HCT116 (cell line): ENCODE results near the gene ARHGEF40. TPM values are rescaled to one million over a fixed set of nuclear protein-coding genes. Genes with fewer than 3 reads are reported as not detected.
A peak's percentile ranks its signal among the peaks of the same experiment; 100 is the strongest.

Experiments
- ATAC-seq: fragments of 200-7000 bp; cut with Tn5 transposase; 2 replicates; pipeline ENCODE4 v1.9.1; 2020; ENCODE audit warnings: mild to moderate bottlenecking, moderate library complexity
- BruUV-seq: library from RNA; stranded (reverse); fragments of 400-500 nt; replicated peaks from 2 replicates; lab custom pipeline; 2021; lab: Mats Ljungman, UMichigan
- CTCF ChIA-PET: fragments of 300-600 bp; sonication (Branson Sonifier 250); formaldehyde crosslinking; loops from one replicate; lab custom pipeline; 2021; ENCODE audit warnings: antibody characterized with exemption; lab: Charles Lee
- POLR2A ChIA-PET: fragments of 300-600, 350-600 bp; sonication (Branson Sonifier 250); formaldehyde crosslinking; loops from one replicate; lab custom pipeline; 2021; ENCODE audit warnings: antibody characterized with exemption; lab: Charles Lee
- RAD21 ChIA-PET, 2 experiments: fragments of 300-600 bp; sonication (Branson Sonifier 250); formaldehyde crosslinking; loops; one replicate each; lab custom pipeline; 2023; ENCODE audit warnings: low total read pairs in 2 of 2; ENCODE audit not compliant: uncharacterized antibody in 2 of 2, unreplicated experiment in 2 of 2, low non-redundant PET in 1 of 2; lab: Charles Lee
- DNase-seq: peaks from one replicate; pipeline ENCODE4 v3.0.0-alpha.2; 2010; ENCODE audit warnings: low read depth, low spot score
- H2AFZ ChIP-seq: fragments of 200-600 bp; shearing (Covaris generic), sonication (generic); 2 replicates; pipeline ENCODE4 v1.6.1; 2017; ENCODE audit warnings: low read depth, mixed run types, mixed read lengths, antibody characterized with exemption, low read length; ENCODE audit not compliant: poor library complexity, severe bottlenecking
- H3K27ac ChIP-seq: 2 replicates; pipeline ENCODE4 v1.5.1; 2012; ENCODE audit warnings: low read depth, low read length
- H3K27me3 ChIP-seq: fragments of 200-600 bp; sonication (generic); 2 replicates; pipeline ENCODE4 v1.6.1; 2016; ENCODE audit warnings: mixed run types, low read length, mixed read lengths; ENCODE audit not compliant: insufficient read depth
- H3K36me3 ChIP-seq, 2 experiments: fragments of 200-500 bp in 1 of 2; fragments of 200-600 bp in 1 of 2; sonication (Bioruptor generic) in 1 of 2; sonication (generic) in 1 of 2; 2 replicates each; pipeline versions ENCODE4 v1.5.1 to v1.6.1; 2014 to 2016; ENCODE audit warnings: low read length in 2 of 2, inconsistent platforms in 1 of 2, mixed read lengths in 1 of 2, mixed run types in 1 of 2; ENCODE audit not compliant: insufficient read depth in 2 of 2, control insufficient read depth in 1 of 2
- H3K4me1 ChIP-seq, 2 experiments: fragments of 200-600 bp in 1 of 2; sonication (generic) in 1 of 2; 2 replicates each; pipeline versions ENCODE4 v1.5.1 to v1.6.1; 2012 to 2017; ENCODE audit warnings: low read length in 2 of 2, inconsistent platforms in 1 of 2, mild to moderate bottlenecking in 1 of 2, mixed read lengths in 1 of 2, mixed run types in 1 of 2, moderate library complexity in 1 of 2; ENCODE audit not compliant: insufficient read depth in 2 of 2, control insufficient read depth in 1 of 2
- H3K4me2 ChIP-seq: fragments of 200-600 bp; sonication (generic); 2 replicates; pipeline ENCODE4 v1.6.1; 2017; ENCODE audit warnings: mixed run types, low read length, mixed read lengths
- H3K4me3 ChIP-seq, 2 experiments: fragments of 200-600 bp in 1 of 2; sonication (generic) in 1 of 2; replicated peaks in 1 of 2; 2 replicates each; pipeline ENCODE4 v1.5.1; 2011 to 2016; ENCODE audit warnings: low read length in 2 of 2, control low read depth in 1 of 2, low read depth in 1 of 2, mild to moderate bottlenecking in 1 of 2, mixed read lengths in 1 of 2, mixed run types in 1 of 2
- H3K79me2 ChIP-seq: fragments of 200-600 bp; sonication (generic); 2 replicates; pipeline ENCODE4 v1.6.1; 2017; ENCODE audit warnings: mild to moderate bottlenecking, mixed run types, low read length, moderate library complexity, mixed read lengths; ENCODE audit not compliant: insufficient read depth
- H3K9ac ChIP-seq: fragments of 200-600 bp; sonication (generic); 2 replicates; pipeline ENCODE4 v1.6.1; 2016; ENCODE audit warnings: low read length, mixed read lengths
- H3K9me2 ChIP-seq: fragments of 200-600 bp; sonication (generic), shearing (Covaris generic); 2 replicates; pipeline ENCODE4 v1.6.1; 2017; ENCODE audit warnings: mixed run types, mild to moderate bottlenecking, moderate library complexity; ENCODE audit not compliant: insufficient read depth
- H3K9me3 ChIP-seq, 2 experiments: fragments of 200-500 bp in 1 of 2; fragments of 200-600 bp in 1 of 2; sonication (Bioruptor generic) in 1 of 2; sonication (generic) in 1 of 2; 2 replicates each; pipeline ENCODE4 v1.6.1; 2014 to 2017; ENCODE audit warnings: low read length in 2 of 2, mixed read lengths in 2 of 2, inconsistent platforms in 1 of 2, low read depth in 1 of 2, mild to moderate bottlenecking in 1 of 2, mixed run types in 1 of 2, moderate library complexity in 1 of 2; ENCODE audit not compliant: control insufficient read depth in 1 of 2, insufficient read depth in 1 of 2
- H4K20me1 ChIP-seq: fragments of 200-600 bp; sonication (generic), shearing (Covaris generic); 2 replicates; pipeline ENCODE4 v1.6.1; 2017; ENCODE audit warnings: mixed run types, mild to moderate bottlenecking, moderate library complexity; ENCODE audit not compliant: insufficient read depth
- RAD21 ChIP-seq: IDR thresholded peaks from 2 replicates; pipeline ENCODE4 v1.6.1; 2012; ENCODE audit warnings: low read depth, mild to moderate bottlenecking
- TCF7L2 ChIP-seq: IDR thresholded peaks from 2 replicates; pipeline ENCODE4 v1.7.0; 2011; ENCODE audit warnings: borderline replicate concordance, inconsistent platforms; ENCODE audit not compliant: insufficient read depth, insufficient read length; ENCODE audit errors: extremely low read depth
- intact Hi-C: fragments of 100-400 bp; cut with micrococcal nuclease; formaldehyde crosslinking; loops from 2 replicates; pipeline ENCODE4 v1.10.0; 2022
- total RNA-seq: library from RNA; stranded (reverse); gene quantifications from one replicate; pipeline ENCODE4 v1.2.1, GENCODE V29; 2021; ENCODE audit not compliant: unreplicated experiment
- TF ChIP-seq, protein P1 (sequence below): IDR thresholded peaks from 2 replicates; pipeline ENCODE4 v1.6.1; 2012; ENCODE audit warnings: low read depth
- TF ChIP-seq, protein P2 (sequence below): IDR thresholded peaks from 2 replicates; pipeline ENCODE4 v1.6.1; 2012

The ARHGEF40 gene
- total RNA-seq, 1 experiment from 2014 or later: 6.3 TPM

DNA sequence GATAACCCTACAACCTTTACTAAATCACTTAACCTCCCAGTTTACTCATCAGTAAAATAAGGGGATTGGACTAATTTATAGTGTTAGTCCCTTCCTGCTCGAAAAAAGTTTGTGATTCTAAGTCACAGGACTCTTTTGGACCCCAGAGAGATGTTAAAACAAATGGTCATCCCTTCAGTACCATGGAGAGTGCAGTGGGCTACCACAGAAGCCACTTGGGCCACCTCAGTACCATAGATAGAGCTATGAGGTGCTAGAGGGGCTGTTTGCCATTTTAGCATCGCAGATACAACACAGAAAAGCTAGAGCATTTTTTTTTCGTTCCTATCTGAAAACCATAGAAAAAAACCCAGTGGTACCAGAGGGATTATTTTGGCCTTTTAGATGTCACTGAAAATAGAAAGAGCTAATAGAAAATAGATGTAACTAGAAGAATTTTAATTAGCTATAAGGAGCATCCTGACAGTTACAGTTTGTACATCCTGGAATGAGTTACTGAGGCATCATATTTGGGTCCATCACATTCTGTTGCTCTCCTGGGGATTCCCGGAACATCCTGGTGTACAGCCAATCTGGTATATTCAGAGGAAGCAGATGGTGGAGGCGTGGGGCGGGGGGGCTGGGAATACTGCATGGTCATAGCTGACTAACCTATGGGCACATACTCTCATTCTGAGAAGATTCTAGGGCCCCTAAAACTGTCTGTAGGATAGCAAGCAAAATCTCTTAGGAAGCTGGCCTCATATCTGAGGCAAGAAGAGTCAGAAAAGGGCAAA lies 25.5 kb downstream of the ARHGEF40 start:
- Histone ChIP-seq H3K27me3 (no peaks in the 10 kb centered on the region), H2AFZ (no peak overlapping the region), H3K27ac (no peak overlapping the region), H3K36me3 (no peaks in the 10 kb centered on the region; a peak in 1 of 4 replicates), H4K20me1 (no peaks in the 10 kb centered on the region), H3K4me1 (peaks cover 9 to 12% of the 10 kb centered on the region in 2 experiments), H3K79me2 (no peaks in the 10 kb centered on the region), H3K4me2 (no peak overlapping the region), H3K4me3 (no peak overlapping the region), H3K9me2 (no peaks in the 10 kb centered on the region), H3K9me3 (no peaks in the 10 kb centered on the region), H3K9ac (no peak overlapping the region)
- intact Hi-C loops: no loop called here
- ChIA-PET RAD21 (no interaction called here), CTCF (interaction anchor here (1.2 to 5.3 kb wide), 4 partner anchors 8 to 81 kb away, joined by 4 to 35 read pairs (median 12); no protein-coding TSS in a partner anchor), POLR2A (no interaction called here)
- ATAC-seq: no peak
- no peak for DNase-seq
- TF ChIP-seq TCF7L2 (no peak), RAD21 (no peak)
- TF ChIP-seq, protein P1, sequence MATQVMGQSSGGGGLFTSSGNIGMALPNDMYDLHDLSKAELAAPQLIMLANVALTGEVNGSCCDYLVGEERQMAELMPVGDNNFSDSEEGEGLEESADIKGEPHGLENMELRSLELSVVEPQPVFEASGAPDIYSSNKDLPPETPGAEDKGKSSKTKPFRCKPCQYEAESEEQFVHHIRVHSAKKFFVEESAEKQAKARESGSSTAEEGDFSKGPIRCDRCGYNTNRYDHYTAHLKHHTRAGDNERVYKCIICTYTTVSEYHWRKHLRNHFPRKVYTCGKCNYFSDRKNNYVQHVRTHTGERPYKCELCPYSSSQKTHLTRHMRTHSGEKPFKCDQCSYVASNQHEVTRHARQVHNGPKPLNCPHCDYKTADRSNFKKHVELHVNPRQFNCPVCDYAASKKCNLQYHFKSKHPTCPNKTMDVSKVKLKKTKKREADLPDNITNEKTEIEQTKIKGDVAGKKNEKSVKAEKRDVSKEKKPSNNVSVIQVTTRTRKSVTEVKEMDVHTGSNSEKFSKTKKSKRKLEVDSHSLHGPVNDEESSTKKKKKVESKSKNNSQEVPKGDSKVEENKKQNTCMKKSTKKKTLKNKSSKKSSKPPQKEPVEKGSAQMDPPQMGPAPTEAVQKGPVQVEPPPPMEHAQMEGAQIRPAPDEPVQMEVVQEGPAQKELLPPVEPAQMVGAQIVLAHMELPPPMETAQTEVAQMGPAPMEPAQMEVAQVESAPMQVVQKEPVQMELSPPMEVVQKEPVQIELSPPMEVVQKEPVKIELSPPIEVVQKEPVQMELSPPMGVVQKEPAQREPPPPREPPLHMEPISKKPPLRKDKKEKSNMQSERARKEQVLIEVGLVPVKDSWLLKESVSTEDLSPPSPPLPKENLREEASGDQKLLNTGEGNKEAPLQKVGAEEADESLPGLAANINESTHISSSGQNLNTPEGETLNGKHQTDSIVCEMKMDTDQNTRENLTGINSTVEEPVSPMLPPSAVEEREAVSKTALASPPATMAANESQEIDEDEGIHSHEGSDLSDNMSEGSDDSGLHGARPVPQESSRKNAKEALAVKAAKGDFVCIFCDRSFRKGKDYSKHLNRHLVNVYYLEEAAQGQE: peak; percentile 75; the same call in 1 of the 2 replicates
- TF ChIP-seq, protein P2, sequence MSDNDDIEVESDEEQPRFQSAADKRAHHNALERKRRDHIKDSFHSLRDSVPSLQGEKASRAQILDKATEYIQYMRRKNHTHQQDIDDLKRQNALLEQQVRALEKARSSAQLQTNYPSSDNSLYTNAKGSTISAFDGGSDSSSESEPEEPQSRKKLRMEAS: no peak
- TSS peak; percentile 27 for BruUV-seq
